ENCODE measurements around the gene DCXR. TPM values are rescaled to one million over a fixed set of nuclear protein-coding genes. Genes with fewer than 3 reads are reported as not detected.

Gene DCXR
- total RNA-seq, 4 donors from 2014 or later, result 23.8 to 125 (median 67.5) TPM

GRCh38 chr17:82077617-82078358, 40.3 kb upstream of the DCXR start:
- Histone ChIP-seq H3K27ac (peak overlapping the region; percentile 37 to 52), H3K27me3 (no peaks in the 10 kb centered on the region), H3K9me3 (no peaks in the 10 kb centered on the region), H3K36me3 (no peaks in the 10 kb centered on the region), H3K4me3 (no peak overlapping the region), H3K4me1 (no peaks in the 10 kb centered on the region)
- intact Hi-C loops (cut with DNase I; ENCODE audit: low total_unique reads), result no loop called here
- peak; percentile 75 to 76 for DNase-seq
- TF ChIP-seq CTCF (IDR thresholded peaks at IDR 0.05) (peak in 1 of 4 experiments; percentile 31), POLR2A (IDR thresholded peaks at IDR 0.05) (no peak)

- Histone ChIP-seq H3K4me1 (no peaks in the 10 kb centered on the region), H3K27ac (peak overlapping the region in 1 of 2 donors; percentile 37), H3K27me3 (no peaks in the 10 kb centered on the region), H3K9me3 (no peaks in the 10 kb centered on the region), H3K4me3 (no peak overlapping the region), H3K36me3 (no peaks in the 10 kb centered on the region)
- TF ChIP-seq POLR2A (IDR thresholded peaks at IDR 0.05), result no peak
- TF ChIP-seq CTCF (IDR thresholded peaks at IDR 0.05), result no peak
- DNase-seq, result no peak
- intact Hi-C loops (cut with DNase I; ENCODE audit: low total_unique reads), result no loop called here
These were observed 39.5 kb upstream of the DCXR start for GRCh38 chr17:82076785-82077591.

GRCh38 chr17:82076018-82076784, 38.7 kb upstream of the DCXR start:
- Histone ChIP-seq H3K4me1 (no peaks in the 10 kb centered on the region), H3K36me3 (no peaks in the 10 kb centered on the region), H3K4me3 (no peak overlapping the region), H3K27me3 (no peaks in the 10 kb centered on the region), H3K27ac (no peak overlapping the region), H3K9me3 (no peaks in the 10 kb centered on the region)
- no peak for TF ChIP-seq CTCF (IDR thresholded peaks at IDR 0.05)
- TF ChIP-seq POLR2A (IDR thresholded peaks at IDR 0.05), result no peak
- DNase-seq, result no peak
- intact Hi-C loops (cut with DNase I; ENCODE audit: low total_unique reads), result no loop called here

- H3K27me3 ChIP-seq, result no peaks in the 10 kb centered on the region
- TF ChIP-seq CTCF (IDR thresholded peaks at IDR 0.05) (no peak), POLR2A (IDR thresholded peaks at IDR 0.05) (no peak)
- no peak for DNase-seq
- H3K27ac ChIP-seq, result no peak overlapping the region
- no peaks in the 10 kb centered on the region for H3K36me3 ChIP-seq
- intact Hi-C loops (cut with DNase I; ENCODE audit: low total_unique reads), result no loop called here
- H3K4me3 ChIP-seq, result no peak overlapping the region
- no peaks in the 10 kb centered on the region for H3K9me3 ChIP-seq
- no peaks in the 10 kb centered on the region for H3K4me1 ChIP-seq
These were observed 35.9 kb upstream of the DCXR start for GRCh38 chr17:82073446-82073845.
